GM18498 (cell line): ENCODE measurements around the gene TTC9B.

Experiments used
- ATAC-seq: cut with Tn5 transposase; IDR thresholded peaks from one replicate; pipeline ENCODE4 v1.9.1; 2021; ENCODE audit warnings: mild to moderate bottlenecking, moderate library complexity; ENCODE audit not compliant: unreplicated experiment

TTC9B gene

DNA sequence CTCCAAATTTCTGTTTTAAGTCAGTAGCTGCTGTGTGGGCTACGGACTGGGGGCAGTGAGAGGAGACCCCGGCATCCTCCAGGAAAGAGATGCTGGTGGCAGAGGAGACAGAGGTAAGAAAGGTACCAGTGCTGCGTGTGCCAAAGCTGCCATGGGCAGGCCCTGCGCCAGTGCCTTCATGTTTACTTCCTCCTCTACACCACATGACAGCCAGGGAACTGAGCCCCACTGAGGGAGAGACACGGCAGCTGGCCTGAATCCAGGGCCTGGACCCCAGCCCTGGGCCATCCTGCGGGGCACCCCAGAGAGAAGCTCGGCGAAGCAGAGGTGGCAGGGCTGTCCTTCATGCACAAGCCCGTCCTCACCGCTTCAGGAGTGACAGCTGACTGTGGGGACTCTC lies 31.0 kb upstream of the TTC9B start:
- ATAC-seq, result no peak

GRCh38 chr19:40247735-40248262 lies 29.6 kb upstream of the TTC9B start:
- no peak for ATAC-seq

DNA sequence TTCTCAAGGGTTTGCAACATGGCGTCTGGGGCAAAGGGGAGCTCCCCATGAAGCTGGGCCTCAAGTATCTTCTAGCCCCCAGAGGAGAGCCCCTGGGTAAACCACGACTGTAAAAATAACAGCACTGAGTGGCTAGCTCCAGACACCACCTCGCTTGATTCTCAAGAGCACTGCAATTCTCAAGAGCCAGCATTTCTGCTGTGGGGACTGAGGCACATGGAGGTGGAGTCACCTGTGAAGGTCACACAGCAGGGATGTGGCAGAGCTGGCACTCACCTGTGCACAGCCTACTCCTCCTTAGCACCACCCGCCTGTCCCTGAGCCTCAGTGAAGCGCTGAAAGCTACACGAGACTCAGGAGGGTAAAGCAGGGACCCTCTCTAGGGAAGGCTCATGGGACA lies 29.0 kb upstream of the TTC9B start:
- no peak for ATAC-seq

DNA sequence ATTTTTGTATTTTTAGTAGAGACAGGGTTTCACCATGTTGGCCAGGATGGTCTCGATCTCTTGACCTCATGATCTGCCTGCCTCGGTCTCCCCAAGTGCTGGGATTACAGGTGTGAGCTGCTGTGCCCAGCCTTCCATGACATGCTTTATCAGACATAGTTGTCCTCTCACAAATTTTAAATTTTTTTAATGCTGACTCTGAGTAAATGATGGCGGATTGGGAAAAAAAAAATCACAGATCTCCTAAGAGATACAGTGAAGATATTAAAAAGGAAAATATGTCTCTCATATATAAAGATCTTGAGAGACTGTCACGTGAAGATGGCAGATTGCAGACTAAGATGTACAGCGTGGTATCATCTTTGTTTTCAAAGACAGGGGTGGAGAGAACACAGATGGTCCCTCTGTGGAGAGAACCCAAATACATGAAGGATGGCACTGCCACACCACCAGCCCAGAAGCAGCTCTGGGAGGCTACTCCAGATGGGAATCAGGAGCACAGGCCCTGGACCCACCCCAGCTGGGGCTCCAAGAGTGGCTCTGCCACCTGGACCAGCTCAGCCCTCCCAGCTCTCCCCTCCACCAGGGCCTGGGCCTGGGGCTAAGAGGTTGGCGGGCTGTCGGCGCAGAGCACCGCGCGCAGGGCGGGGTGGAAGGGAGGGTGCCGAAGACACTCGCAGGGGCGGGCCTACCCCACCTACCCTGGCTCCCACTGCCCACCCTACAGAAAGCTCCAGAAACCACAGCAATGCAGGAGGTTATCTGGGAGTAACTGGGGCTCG lies 28.3 kb upstream of the TTC9B start:
- ATAC-seq, result no peak

- ATAC-seq, result no peak
Measured at GRCh38 chr19:40245506-40246128, 27.4 kb upstream of the TTC9B start.

GRCh38 chr19:40244579-40245317 lies 26.6 kb upstream of the TTC9B start:
- ATAC-seq, result no peak

DNA sequence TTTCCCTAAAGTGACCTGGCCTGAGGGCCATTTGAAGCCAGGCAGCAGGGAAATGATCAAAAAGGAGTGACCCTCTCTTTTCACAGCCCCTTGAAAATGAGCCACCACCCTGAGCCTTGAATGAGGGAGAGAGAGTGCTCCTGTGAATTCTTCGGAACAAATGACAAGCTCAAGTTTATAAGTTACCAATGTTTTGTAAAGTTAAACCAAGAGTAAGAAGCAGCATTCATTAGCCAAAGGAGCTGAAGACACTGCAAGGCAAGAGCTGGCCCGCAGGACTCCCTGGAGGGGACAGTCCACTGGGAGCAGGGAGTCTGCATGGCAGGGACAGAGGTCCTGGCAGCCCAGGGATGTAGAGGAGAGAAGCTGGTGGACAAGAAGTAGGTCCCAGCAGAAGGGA lies 25.0 kb upstream of the TTC9B start:
- ATAC-seq, result no peak

- ATAC-seq, result no peak
Measured at GRCh38 chr19:40242480-40242879, 24.3 kb upstream of the TTC9B start.

- no peak for ATAC-seq
Measured at GRCh38 chr19:40241809-40242384, 23.7 kb upstream of the TTC9B start.

- no peak for ATAC-seq
Measured at GRCh38 chr19:40241125-40241808, 23.1 kb upstream of the TTC9B start.

DNA sequence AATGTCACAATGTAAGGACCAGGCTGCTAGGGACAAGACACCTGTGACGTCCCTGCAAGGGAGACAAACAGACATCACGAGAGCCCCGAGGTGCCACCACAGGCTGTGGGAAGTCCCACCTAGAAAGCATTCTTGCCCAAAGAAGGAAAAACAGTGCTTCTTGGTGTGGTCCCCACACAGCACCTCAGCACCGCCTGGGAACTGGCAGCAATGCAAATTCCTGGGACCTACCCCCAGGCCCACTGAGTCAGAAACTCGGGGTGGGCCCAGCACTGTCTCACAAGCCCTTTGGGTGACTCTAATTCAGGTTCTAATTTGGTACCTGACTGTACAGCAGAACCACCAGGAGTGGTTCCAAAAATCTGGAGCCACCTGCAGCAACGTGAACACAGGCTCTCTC lies 22.1 kb upstream of the TTC9B start:
- no peak for ATAC-seq

DNA sequence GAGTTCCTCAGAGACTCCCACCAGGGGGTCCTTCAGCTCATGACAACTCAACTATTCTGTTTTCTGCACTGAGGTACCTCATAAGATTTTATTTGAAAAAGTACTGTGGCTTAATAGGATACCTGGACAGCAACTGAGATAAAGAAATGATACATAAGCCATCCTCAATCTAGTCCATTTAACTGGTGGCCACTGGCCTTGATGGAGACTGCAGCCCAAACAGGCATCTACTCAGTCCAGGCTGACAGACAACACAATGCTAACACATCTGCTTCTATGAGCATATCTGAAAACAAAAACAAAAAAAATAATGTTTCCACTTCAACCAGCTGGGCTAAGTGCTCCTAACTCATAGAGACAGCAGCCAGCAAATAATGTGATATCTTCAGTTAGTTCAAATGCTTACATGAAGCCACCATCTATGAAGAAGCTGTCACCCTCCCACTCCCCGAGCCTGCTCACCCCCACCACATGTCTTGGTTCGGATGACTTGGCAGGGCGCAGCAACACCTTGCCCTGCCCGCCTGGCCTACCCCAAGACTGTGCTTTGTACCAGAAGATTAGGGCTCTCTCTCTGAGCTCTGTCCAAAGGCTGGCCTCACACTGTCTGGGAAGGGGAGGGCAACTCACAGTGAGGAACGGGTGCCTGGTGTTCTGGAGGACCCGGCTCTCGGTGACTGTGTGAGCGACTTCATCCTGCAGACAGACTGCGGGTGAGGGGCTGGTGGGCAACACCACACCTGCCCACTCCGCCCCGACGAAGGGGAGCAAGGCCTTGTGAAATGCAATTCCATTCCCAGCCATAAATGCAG lies 21.4 kb upstream of the TTC9B start:
- ATAC-seq, result no peak

DNA sequence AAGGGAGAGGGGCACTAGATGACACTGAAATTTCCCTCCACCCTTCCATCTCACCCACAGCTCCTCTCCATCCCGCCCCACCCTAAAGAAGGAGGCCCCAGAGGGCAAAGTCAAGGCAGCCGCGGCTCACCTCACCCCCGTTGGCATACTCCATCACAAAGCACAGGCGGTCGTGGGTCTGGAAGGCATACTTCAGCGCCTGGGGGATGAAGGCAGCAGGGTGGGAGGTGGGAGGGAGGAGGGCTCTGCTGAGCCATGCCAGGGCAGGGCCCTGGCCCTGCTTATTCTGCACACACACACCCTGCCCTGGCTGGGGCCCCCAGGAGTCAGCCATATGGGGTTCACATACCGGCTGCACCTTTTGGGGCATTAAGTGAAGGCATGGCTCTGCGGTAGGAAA lies 20.6 kb upstream of the TTC9B start:
- ATAC-seq, result no peak

- no peak for ATAC-seq
Measured at GRCh38 chr19:40237791-40238190, 19.6 kb upstream of the TTC9B start.

DNA sequence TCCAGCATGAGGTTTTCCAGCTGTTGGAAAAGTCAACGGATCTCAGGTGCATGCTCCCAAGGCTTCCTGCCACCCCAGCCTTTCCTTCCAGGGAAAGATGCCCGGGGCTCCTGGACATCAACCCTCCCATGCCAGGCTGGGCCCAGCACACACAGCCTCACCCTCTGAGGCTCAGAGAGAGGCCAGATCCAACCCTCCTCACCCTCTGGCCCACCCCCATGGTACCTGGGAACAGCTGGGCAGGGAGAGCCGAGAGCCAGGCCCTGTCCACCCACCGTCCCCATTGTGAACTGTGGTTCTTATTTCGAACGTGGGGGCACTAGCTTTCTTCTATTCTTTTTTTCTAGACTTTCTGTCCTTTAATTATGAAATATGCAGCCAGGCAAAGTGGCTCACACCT lies 18.2 kb upstream of the TTC9B start:
- no peak for ATAC-seq

- ATAC-seq, result no peak
Measured at GRCh38 chr19:40236026-40236355, 17.8 kb upstream of the TTC9B start.

DNA sequence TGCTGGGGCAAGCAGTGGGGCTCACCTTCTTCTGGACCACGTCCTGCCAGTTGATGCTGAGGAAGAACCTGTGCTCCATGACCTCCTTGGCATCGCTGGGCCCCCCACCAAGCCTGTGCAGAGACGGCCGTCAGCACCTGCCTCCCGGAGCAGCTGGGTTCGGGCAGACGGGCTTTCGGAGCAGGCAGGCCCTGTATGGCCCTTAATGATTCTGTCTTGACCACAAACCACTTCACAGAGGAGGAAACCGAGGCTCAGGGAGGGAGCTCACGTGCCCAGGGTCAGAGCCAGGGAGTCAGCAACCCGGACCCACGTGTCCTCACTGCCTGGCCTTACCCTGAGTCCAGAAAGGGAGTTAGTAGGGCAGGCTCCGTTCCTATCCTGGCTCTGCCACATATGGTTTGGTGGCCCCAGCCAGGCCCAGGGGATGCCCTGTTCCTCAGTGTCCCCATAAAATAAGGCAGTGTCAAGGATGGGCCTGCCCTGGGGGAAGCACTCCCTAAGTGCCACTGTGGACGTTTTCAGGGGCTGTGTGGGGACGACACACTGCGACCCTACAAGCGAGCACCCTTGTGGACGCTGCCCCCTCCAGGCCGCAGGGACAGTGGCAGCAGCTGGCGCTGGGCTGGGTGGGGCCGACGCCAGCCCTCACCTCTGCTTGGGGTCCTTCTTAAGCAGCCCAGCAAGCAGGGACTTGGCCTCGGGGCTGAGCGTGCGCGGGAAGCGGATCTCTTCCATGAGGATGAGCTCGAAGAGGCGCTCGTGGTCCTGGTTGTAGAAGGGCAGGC lies 17.2 kb upstream of the TTC9B start:
- ATAC-seq, result no peak

GRCh38 chr19:40234429-40235237 lies 16.4 kb upstream of the TTC9B start:
- no peak for ATAC-seq
